SU-DHL-6 (cell line): ENCODE results near the gene CBX7.
A peak's percentile ranks its signal among the peaks of the same experiment; 100 is the strongest.

ENCODE experiments used
- H2AFZ ChIP-seq: fragments of 200-600 bp; sonication (generic); 2 replicates; pipeline ENCODE4 v1.6.1; 2014; ENCODE audit warnings: low read depth, mild to moderate bottlenecking, moderate library complexity, mixed read lengths, antibody characterized with exemption, low read length; ENCODE audit not compliant: severe bottlenecking
- H3F3A ChIP-seq: fragments of 200-600 bp; shearing (Covaris generic); 2 replicates; pipeline ENCODE4 v1.6.0; 2016; ENCODE audit warnings: antibody characterized with exemption, mild to moderate bottlenecking; ENCODE audit not compliant: insufficient read depth
- H3K27ac ChIP-seq: fragments of 200-600 bp; sonication (generic); 2 replicates; pipeline ENCODE4 v1.5.1; 2016; ENCODE audit warnings: low read depth, mild to moderate bottlenecking, low read length, moderate library complexity, mixed read lengths
- H3K27me3 ChIP-seq: fragments of 200-600 bp; sonication (generic), shearing (Covaris generic); 2 replicates; pipeline ENCODE4 v1.6.0; 2014; ENCODE audit warnings: mild to moderate bottlenecking, low read length
- H3K36me3 ChIP-seq: fragments of 200-600 bp; sonication (generic); 2 replicates; pipeline ENCODE4 v1.6.1; 2014; ENCODE audit warnings: mild to moderate bottlenecking, low read length, mixed read lengths
- H3K4me2 ChIP-seq: fragments of 300-600, 200-600 bp; shearing (Covaris generic), sonication (generic); 2 replicates; pipeline ENCODE4 v1.6.0; 2014; ENCODE audit warnings: low read length, low read depth, mild to moderate bottlenecking; ENCODE audit not compliant: poor library complexity, severe bottlenecking
- H3K4me3 ChIP-seq: fragments of 200-600 bp; sonication (generic); 2 replicates; pipeline ENCODE4 v1.5.1; 2014; ENCODE audit warnings: antibody characterized with exemption, low read length, mild to moderate bottlenecking, mixed read lengths; ENCODE audit not compliant: insufficient read depth, poor library complexity, severe bottlenecking
- H3K79me2 ChIP-seq: fragments of 200-600 bp; sonication (generic); 2 replicates; pipeline ENCODE4 v1.6.1; 2014; ENCODE audit warnings: mild to moderate bottlenecking, low read length, moderate library complexity; ENCODE audit not compliant: insufficient read depth
- H3K9ac ChIP-seq: fragments of 200-600 bp; sonication (generic); 2 replicates; pipeline ENCODE4 v1.7.0; 2014; ENCODE audit warnings: mild to moderate bottlenecking, low read length
- H3K9me2 ChIP-seq: fragments of 200-600 bp; sonication (generic); replicated peaks from 2 replicates; pipeline ENCODE4 v1.6.1; 2014; ENCODE audit warnings: low read length; ENCODE audit not compliant: insufficient read depth
- H3K9me3 ChIP-seq: fragments of 200-600 bp; sonication (generic); 2 replicates; pipeline ENCODE4 v1.6.1; 2014; ENCODE audit warnings: low read length, mixed read lengths; ENCODE audit not compliant: insufficient read depth
- H4K20me1 ChIP-seq: fragments of 200-600 bp; sonication (generic); 2 replicates; pipeline ENCODE4 v1.6.1; 2014; ENCODE audit warnings: low read depth, mild to moderate bottlenecking, antibody characterized with exemption, low read length, moderate library complexity, mixed read lengths
- EZH2phosphoT487 ChIP-seq: fragments of 200-600 bp; sonication (generic), shearing (Covaris generic); conservative IDR thresholded peaks from 2 replicates; pipeline ENCODE4 v1.6.1; 2018; ENCODE audit warnings: mild to moderate bottlenecking, antibody characterized with exemption, low read length, moderate library complexity, mixed read lengths
- TF ChIP-seq, protein P1 (sequence below): fragments of 200-600 bp; sonication (generic); IDR thresholded peaks from one replicate; pipeline ENCODE4 v1.5.1; 2017; ENCODE audit warnings: antibody characterized with exemption, mild to moderate bottlenecking, low read length, moderate library complexity; ENCODE audit not compliant: insufficient read depth, poor library complexity, severe bottlenecking

CBX7 gene

DNA sequence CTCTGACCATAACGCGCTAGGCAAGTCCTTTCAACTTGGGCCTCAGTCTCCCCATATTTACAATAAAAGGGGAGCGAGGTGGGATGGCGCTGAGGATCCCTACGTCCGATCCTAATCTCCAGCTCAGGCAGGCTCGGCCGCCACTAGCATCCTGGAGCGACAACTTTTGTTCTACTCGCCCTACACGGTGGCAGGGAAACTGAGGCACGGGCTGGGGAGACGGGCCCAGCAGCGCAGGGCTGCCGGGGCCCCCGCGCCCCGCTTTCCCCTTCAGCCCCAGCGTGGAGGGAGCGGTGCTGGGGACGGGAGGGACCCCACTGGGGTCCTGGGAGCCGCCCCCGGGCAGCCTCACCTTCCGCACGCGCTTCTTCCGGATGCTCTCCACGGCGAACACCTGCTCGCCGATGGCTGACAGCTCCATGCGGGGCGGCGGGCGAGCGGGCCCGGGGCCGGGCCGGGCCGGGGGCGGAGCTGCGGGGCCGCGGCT, 413 bp downstream of the CBX7 start:
- Histone ChIP-seq H3F3A (no peaks in the 10 kb centered on the region), H3K9ac (peak overlapping the region; percentile 53), H3K4me2 (peak overlapping the region; percentile 58), H4K20me1 (no peaks in the 10 kb centered on the region), H3K9me2 (no peaks in the 10 kb centered on the region), H2AFZ (no peak overlapping the region), H3K9me3 (no peaks in the 10 kb centered on the region), H3K27ac (no peak overlapping the region), H3K27me3 (no peaks in the 10 kb centered on the region), H3K4me3 (peak overlapping the region; percentile 59), H3K79me2 (no peaks in the 10 kb centered on the region), H3K36me3 (no peaks in the 10 kb centered on the region)
- no peak for TF ChIP-seq EZH2phosphoT487
- TF ChIP-seq, protein P1, sequence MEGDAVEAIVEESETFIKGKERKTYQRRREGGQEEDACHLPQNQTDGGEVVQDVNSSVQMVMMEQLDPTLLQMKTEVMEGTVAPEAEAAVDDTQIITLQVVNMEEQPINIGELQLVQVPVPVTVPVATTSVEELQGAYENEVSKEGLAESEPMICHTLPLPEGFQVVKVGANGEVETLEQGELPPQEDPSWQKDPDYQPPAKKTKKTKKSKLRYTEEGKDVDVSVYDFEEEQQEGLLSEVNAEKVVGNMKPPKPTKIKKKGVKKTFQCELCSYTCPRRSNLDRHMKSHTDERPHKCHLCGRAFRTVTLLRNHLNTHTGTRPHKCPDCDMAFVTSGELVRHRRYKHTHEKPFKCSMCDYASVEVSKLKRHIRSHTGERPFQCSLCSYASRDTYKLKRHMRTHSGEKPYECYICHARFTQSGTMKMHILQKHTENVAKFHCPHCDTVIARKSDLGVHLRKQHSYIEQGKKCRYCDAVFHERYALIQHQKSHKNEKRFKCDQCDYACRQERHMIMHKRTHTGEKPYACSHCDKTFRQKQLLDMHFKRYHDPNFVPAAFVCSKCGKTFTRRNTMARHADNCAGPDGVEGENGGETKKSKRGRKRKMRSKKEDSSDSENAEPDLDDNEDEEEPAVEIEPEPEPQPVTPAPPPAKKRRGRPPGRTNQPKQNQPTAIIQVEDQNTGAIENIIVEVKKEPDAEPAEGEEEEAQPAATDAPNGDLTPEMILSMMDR, result no peak

DNA sequence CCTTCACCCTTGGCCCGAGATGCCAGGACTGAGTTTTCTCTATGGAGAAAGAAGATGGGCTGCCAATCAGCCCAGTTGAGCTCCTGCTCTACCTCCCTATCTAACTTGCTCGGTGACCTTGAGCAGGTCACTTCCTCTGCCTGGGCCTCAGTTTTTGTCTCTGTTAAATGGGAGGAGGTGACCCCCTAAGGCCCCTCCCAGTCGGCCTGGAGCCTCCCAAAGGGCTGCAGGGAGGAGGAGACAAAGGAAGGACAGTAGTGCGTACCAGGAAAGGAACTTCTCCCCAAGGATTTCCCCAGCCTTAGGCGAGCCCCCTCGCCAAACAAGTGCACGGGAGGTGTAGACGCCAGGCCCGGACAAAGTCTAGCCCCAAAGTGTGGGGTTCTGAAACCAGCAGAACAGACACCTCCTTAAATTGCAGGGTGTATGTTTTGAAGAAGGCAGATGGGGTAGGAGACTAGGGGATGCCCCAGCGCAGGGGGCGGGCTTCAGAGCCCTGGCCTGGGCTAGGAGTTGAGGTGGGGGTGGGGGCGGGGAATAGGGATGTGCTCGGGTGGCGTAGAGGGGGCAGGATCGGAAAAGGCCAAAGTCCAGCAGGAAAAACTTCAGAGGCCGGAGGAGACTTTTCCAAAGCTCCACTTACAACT, 1.0 kb downstream of the CBX7 start:
- Histone ChIP-seq H3K9ac (peak overlapping the region; percentile 53), H3K9me2 (no peaks in the 10 kb centered on the region), H3K4me2 (peak overlapping the region; percentile 58), H2AFZ (no peak overlapping the region), H3K27me3 (no peaks in the 10 kb centered on the region), H3K4me3 (peak overlapping the region; percentile 59), H3K36me3 (no peaks in the 10 kb centered on the region), H4K20me1 (no peaks in the 10 kb centered on the region), H3K27ac (no peak overlapping the region), H3F3A (no peaks in the 10 kb centered on the region), H3K9me3 (no peaks in the 10 kb centered on the region), H3K79me2 (no peaks in the 10 kb centered on the region)
- TF ChIP-seq EZH2phosphoT487, result no peak
- TF ChIP-seq, protein P1, result no peak

DNA sequence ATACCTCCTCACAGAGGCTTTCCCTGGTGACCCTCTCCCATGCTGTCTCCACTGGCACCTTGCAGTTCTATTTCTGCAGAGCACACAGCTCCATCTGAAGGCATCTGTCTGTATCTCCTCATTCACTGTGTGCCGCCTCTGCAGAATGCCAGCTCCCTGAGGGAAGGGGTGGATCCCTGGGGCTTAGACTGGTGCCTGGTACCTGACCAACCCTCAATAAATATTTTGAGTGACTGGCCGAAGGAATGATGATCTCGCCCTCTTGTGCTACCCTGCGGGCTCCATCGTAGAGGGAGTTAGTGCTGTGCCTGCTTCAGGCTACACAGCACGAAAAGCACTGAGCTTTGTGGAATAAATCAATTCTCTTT, 1.6 kb downstream of the CBX7 start:
- Histone ChIP-seq H3K27ac (no peak overlapping the region), H3K9ac (no peak overlapping the region), H3K9me3 (no peaks in the 10 kb centered on the region), H3F3A (no peaks in the 10 kb centered on the region), H3K79me2 (no peaks in the 10 kb centered on the region), H3K27me3 (no peaks in the 10 kb centered on the region), H4K20me1 (no peaks in the 10 kb centered on the region), H3K36me3 (no peaks in the 10 kb centered on the region), H3K4me2 (no peak overlapping the region), H3K4me3 (no peak overlapping the region), H2AFZ (no peak overlapping the region), H3K9me2 (no peaks in the 10 kb centered on the region)
- no peak for TF ChIP-seq EZH2phosphoT487
- TF ChIP-seq, protein P1, result no peak
